T follicular helper cell (primary cell): ENCODE measurements around the gene ALG5.

Experiments used
- DNase-seq: peaks from one replicate; pipeline ENCODE4 v3.0.0-alpha.2; 2020; ENCODE audit warnings: low read depth
- total RNA-seq, 2 experiments: gene quantifications; one replicate each; lab custom pipeline; 2026; lab: John Stamatoyannopoulos, UW

The ALG5 gene, protein sequence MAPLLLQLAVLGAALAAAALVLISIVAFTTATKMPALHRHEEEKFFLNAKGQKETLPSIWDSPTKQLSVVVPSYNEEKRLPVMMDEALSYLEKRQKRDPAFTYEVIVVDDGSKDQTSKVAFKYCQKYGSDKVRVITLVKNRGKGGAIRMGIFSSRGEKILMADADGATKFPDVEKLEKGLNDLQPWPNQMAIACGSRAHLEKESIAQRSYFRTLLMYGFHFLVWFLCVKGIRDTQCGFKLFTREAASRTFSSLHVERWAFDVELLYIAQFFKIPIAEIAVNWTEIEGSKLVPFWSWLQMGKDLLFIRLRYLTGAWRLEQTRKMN
- total RNA-seq: 32.5 to 58.9 reads per million in 2 experiments

DNA sequence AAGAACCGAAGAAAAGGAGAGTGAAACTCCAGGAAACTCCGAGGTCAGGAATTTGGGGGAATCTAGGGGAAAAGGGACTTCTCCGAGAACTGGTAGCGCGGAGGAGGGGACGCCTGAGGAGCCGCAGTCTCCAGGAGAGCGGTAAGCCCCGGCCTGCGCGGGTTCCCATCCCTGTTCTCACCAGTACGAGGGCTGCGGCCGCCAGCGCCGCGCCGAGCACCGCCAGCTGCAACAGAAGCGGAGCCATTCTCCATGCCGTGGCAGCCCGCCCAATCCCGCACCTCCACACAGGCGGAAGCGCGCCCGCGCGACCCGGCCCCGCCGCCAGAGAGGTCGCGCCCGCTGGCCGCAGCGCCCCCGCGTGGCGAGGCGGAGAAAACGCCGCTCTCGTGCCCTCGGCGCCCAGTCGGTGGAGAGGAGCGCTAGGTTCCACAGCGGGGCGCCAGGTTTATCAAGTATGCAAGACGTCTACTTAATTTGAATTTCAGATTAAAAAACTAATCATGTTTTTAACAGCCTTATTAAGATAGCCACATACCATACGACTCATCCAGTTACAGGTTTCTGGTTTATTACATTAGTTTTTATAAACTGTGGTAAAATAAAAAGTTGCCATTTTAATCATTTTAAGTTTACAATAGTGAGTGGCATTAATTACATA lies at the start of gene ALG5:
Gene ALG5 (minus strand): TSS at position 287 of the 661 bp plus-strand sequence. CDS start 40 bp downstream, at position 247.
- DNase-seq: peak; percentile 92

DNA sequence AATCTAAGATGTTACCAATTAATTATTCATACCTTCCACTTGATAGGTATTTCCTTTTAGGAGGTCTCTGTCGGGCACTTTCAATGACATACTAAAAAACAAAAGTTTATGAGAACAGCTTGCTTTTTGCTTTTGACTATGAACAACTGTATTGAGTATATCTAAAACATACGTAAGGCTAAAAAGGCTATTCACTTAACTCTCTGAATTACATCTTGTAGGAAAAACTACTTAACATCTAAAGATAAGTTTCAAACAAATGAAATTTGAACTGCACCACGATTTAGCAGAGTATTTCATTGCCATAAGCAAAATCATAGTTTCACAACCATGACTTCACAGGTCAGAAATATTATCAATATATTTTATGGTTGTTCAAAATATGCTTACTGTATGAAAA lies 48.7 kb upstream of the ALG5 start:
- no peak for DNase-seq

DNA sequence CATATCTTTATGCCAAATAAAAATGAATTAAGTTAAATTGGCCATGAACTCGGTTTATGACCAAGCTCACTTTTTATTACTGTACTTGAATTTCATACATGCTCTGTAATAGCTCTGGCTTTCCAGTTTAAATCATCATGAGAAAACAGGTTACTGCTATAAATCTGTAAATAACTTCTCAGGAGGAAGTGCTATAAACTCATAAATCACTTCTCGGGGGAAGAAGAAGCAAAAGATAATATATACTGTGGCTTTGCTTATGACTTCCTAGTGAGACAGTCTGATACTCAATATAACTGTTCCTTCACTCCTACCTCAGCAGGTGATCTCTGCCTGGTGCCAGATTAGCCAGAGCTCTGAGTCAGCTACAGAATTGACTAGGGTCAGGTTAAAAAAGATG lies 47.9 kb upstream of the ALG5 start:
- no peak for DNase-seq

DNA sequence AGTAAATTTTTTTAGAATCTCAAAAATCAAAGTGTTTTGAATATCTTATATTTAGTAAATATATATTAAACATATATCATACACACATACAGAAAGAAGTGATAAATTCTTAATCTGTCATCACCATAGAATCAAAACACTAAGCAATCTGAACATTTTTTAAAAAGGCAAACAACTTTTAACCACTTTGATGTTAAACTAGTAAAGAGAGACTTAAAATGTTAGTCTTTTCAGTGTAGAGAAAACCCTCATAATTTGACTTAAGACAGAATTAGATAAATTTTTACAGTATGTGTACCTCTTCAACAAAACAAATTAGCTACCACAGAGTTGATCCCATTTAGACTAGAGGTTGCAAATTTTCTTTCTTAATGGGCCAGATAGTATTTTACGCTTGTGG lies 46.9 kb upstream of the ALG5 start:
- DNase-seq: no peak

DNA sequence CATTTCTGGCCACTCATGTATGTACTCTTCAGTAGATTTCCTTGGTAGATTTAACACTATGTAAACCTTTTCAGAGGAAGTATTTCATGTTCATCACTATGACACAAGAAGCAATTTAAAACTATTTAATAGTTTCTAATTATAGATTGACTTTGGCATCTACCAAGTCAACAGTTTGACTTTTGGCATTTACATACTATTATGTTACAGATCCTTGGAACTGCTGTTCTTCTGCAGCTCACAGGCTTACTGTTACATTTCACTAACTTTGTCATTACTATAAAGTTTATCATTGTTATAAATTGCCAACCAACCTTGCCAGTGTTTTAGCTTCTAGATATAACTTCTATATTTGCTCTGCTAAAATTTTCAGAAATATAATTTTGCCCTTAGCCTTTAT lies 41.6 kb upstream of the ALG5 start:
- DNase-seq: no peak

DNA sequence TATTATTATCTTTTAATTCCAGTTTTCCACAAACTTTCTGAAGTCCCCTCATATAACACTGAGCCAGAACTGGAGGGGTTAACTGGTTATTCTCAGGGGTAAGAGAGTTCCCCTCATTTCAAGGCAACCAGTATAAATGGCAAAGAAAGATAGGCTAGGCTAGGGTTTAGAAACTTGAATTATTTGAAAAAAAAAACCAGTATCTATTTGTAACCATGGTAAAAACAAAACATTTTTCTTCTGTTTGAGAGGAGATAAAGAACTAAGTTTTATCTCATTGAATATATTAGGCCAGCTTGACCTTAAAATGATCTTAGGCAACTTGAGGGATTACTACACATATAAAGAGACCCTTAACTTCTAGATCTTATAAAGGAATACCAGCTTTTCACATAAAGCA lies 40.8 kb upstream of the ALG5 start:
- DNase-seq: no peak

DNA sequence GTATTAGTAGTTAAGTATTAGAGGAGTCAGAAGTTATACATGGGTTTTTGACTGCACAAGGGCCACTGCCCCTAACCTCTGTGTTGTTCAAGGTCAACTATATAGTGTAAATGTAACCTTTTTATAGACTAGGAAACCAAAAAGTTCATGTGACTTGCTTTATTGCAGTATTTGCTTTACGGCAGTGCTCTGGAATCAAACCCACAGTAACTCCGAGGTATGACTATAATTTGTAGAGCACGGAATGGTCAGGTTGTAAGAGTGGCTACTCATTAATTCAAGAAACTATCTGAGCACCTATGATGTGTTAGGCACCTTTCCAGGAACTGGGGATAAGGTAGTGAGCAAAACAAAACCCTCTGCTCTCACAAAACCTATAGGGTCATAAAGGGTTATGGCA lies 38.1 kb upstream of the ALG5 start:
- no peak for DNase-seq

DNA sequence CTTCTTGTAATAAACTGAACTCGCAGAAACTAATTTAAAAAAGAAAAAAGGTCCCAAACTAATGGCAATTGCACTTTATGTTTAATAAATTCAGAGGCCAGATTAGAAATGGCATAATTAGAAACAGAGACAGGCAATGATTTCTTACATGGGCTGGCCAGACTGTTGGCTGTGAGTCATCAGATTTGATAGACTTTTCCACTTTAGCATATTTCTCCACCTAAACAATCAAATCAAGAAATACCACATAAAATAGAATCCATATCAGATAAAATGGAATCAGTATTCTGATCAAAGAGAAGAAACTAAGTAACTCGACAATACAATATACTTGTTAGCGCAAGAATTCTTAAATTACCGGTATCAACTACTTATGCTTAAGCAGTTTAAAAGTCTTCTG lies 30.5 kb upstream of the ALG5 start:
- no peak for DNase-seq

DNA sequence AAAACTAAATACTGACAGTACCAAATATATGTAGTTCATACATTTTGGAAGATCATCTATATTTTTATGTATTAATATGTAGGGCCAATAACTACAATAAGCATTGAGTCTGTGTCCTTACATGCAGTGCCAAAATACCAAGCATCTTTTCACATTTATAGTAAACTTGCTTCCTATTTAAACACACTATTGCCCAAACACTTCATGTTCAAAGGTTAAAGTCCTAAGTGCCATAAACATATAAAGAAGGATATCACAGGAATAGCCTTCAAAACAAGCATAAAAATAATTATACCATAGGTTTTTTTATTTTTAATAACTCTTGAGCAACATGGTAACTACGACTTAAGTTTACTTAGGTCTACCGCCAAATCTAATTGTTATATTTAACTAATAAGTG lies 28.5 kb upstream of the ALG5 start:
- no peak for DNase-seq

DNA sequence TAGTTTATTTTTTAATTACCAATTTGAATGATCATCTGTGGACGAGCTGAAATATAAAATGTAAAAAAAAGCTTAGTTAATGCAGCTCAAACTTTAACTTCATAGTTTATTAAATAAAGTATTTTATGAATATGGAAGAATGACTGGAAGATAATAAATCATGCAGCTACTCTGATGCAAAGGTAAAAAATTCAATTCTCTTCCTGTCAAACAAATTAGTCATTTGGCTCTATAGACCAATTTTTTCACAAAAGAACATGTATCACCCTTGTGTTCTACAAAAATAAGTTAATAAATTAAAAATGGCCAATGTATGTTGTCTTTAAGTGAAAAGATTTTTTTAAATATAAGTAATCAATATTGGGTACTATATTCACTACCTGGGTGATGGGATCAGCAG lies 27.6 kb upstream of the ALG5 start:
- DNase-seq: no peak

DNA sequence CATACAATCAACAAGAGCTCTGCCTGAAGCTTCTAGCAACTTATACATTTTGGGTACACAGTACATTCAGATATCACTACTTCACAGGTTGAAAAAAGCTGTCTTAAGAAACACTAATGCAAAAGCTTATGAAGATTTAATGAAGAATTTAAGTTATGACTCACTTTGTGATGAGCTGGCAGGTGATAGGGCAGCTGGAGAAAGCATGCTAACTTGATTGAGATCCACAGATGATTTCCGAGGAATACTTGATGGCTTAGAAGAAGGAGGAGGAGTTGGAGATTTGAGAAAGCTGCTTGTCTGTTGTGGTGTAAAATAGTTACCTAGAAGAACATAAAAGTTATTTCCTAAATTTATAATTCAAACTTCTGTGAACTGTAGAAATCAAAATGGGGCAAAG lies 24.7 kb upstream of the ALG5 start:
- DNase-seq: no peak

DNA sequence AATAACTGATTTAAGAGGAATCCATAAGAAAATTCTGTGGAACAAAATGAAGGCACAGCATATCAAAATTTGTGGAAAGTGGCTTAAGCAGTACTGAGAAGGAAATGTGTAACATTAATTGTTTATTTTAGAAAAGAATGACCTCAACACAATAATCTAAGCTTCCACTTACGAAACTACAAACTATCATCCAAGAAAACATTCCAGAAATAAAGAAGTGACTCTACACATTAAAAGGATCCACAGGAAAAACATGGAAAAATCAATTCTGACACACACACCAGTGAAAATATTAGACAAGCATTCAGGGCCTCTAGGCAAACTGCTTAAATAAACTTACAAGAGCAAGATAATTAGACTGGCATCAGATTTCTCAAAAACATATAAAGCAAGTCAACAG lies 15.5 kb upstream of the ALG5 start:
- no peak for DNase-seq

DNA sequence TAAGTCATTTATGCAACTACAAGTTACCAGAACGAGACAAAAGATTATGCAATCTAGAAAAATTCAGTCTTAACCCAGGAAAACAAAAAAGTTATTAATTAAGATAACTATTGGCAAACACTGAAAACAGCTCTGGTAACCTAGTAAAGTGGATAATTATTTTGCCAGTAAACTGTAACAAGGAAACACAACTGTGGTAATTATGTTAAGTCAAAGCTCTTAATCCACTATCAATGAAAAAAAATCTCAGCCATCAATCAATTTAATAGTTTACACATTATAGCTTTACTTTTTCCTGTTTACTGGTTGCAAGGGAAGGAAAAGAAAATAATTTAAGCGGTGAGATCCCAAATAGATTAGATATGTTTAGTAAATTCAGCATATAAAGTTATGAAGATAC lies 12.6 kb upstream of the ALG5 start:
- DNase-seq: no peak

DNA sequence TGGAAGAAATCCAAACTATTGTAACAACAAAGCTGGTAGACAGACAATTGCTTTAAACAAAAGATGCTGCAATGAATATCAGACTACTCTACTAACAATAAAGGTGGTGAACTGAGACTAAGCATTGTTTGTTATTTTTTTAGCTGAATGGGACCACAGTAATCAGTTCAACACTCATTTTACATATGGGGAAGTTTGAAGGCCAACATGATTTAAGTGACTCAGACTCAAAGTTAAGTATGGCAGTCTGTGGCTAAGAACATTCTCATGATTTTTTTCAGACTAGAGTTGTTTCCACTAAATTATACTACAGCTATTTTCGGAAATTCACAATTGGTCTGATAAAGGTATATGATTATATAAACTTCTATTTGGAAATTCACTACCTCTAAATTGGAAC lies 11.9 kb upstream of the ALG5 start:
- no peak for DNase-seq

DNA sequence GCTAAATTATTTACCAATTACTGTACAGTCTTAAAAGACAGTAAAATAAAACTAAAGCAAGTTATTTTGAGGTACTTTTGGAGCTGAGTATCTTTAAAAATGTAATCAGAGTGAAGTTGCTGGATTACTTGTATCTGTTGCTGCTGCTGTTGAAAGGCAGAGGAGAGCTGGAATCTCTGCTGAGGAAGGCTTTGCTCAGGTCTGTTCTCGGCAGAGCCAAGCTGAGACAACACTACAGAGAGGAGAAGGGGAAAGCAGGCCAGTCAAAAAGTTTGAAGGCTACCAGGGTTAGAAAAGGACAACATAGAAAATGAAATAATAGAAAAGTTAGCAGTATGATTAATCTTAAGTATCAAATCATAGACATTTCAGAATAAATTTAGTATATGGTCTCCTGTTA lies 11.3 kb upstream of the ALG5 start:
- no peak for DNase-seq

DNA sequence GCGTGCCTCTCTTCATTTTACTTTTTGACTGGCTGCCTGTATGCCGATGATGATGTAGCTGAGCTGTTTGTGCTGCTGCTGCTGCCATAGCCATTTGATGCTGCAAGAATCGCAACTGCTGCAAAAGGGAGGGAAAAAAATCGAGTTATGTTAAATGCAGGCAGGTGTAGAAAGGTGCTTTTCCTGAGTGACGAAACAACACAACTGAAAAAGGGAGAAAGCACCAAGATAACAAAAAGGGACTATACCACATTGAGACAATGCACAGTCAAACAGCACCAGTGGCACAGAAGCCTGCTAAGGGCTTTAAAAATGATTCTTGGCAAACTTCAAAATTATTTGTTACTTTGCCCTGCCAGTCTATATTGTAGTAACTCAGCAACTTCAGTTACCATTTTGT lies 10.6 kb upstream of the ALG5 start:
- DNase-seq: no peak

DNA sequence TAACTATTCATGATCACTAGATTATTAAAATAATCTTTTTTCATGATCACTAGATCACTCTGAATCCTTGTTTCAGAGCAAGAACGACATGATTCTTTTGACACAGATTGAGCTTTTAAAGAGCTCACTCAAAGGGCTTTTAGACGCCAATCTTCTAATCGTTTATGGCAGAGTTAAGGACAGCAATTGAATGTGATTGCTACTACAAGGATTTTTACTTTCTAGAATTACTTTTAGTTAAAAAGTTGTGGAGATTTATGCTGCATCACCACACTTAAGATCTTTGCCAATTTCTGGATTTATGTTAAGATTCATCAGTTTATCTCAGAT lies 2.7 kb upstream of the ALG5 start:
- DNase-seq: no peak

DNA sequence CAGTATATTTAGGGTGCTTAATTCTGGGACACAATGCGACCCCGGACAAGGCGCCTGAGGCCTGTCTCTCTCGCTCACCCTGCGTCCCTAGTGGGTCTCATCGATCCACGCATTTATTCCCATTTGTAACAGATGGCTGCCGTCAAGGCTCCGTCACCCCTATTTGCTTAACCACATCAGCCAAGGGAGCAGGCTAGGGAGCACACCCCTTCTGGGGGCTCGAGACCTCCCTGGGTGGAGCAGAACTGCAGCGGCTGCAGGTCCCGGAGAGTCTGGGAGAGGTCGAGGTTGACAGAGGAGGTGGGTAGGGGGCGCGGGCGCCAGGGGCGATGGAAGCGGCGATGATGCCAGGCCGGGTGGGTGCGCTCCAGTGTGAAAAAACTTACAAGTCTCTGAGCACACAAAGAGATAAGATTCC lies 507 bp downstream of the ALG5 start:
- peak; percentile 1 for DNase-seq

DNA sequence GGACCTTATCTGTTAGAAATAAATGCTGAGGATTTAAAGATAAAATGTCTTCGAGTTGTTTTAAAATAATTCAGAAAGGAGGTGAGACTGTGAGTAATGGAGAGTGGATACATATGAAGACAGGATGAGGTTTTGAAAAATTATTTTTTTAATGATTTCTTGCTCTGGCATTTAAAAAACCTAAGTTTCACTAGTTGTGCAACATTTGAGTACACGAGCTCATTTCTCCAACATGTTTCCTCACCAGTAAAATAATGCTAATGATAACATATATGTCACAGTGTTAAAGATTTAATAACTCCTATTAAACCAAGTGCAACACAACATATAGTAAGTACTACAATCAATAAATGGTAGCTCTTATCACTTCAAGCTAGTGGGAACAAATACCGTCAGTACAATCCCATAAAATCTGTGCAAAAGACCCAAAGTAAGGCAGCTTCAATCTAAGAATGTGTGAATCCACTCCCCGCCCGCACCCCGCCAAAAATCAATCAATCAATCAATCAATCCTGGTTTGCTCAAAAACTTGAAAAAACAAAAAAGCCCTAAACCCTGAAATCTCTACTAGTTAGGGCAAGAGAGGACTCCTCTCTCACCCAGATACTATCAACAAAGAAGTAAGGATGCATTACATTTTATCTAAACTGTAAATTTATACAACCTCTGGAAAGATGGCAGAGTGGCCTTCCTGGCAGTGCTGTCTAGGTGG lies 1.3 kb downstream of the ALG5 start:
- no peak for DNase-seq

DNA sequence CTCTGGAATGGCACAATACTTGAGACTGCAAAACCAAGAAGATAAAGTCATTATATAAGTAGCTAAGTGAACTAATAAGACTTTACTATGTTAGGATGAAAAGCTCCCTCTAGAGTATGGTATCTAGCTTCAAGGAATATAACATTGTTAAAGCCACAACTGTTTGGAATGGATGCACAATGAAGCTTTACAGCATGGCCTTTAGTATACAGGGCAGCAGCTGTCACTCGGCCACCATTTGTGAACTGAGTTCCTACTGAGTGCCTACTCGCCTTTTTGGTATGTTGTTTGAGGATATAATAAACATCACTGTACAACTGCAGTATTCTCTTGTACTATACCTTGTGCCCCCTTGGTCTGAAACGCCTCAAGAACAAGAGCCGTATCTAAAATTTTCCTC lies 6.8 kb downstream of the ALG5 start:
- no peak for DNase-seq

DNA sequence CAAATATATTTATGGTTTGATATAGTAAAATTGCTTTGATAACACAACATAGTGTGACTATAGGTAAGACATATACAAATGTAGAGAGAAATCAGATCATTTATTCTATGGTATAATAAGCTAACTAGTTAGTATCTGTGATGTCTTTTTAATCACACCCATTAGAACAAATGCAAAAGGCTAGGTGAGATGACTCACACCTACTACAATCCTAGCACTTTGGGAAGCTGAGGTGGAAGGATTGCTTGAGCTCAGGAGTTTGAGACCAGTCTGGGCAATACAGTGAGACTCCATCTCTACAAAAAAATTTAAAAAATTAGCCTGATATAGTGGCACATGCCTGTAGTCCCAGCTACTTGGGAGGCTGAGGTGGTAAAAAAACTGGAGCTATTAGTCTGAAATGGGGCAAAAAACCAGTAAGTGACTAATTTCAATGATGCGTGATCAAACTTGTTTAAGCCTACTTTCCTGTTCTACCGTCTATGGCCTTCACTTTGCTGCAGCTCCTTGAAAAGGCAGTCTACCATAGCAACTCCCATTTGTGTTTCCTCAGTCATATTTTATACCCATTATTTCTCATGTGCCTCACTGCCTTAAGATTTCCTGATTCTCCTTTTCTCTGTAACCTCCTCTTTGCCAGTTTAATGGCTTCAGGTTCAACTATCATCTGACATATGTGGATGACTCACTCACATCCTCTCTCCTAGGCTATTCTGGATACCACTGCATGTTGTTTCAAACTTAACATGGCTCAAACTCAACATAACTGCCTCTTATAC lies 12.5 kb downstream of the ALG5 start:
- no peak for DNase-seq

DNA sequence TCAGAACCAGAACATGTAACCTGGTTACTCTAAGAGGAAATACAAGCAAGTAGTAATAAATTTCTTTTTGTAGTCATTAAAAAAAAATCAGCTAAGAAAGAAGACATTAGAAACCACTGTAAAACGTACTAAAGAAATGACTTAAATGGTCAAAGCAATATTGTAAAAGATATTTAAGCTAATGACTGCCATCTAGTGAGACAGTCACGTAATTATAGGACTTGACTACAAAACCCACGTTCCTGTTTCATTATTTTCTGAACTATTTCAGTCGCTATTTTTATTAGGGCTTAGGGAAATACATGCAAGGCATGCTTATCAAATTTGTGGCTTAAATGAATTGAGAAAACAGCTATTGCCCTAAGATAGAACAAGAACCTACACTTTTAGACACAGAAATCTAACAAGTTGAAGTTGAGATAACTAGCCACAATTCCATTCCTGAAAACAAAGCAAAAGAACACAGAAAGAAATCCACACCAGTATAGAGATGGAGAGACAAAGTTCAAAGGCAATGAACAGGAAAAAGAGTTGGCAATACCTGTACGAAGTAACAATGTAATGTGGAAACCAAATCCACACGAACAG lies 17.9 kb downstream of the ALG5 start:
- no peak for DNase-seq
